HG02870 (cell line): Measurements from ENCODE around the gene PHACTR1.

Source experiments
- ATAC-seq: cut with Tn5 transposase; IDR thresholded peaks from one replicate; pipeline ENCODE4 v1.9.1; 2021; ENCODE audit warnings: mild to moderate bottlenecking, moderate library complexity; ENCODE audit not compliant: unreplicated experiment

The PHACTR1 gene

GRCh38 chr6:12800120-12800519, 83.6 kb downstream of the PHACTR1 start:
- no peak for ATAC-seq

DNA sequence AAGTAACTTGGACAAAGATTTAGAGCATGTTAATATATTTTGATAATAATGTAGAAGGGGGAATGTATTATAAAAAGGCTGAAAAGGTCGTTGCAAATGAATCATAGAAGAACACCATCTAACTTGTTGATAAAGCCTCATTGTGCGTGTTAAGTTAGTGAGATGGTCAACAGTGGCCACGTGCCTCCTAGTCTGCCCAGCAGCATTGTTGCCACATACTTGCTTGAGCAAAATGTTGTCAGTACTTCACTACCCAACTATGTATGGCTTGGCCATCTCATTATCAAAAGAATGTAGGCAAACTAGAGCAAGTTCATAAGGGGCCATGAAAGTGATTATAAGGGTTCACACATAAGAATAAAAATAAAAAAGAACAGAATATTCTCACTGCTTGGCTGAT, 84.6 kb downstream of the PHACTR1 start:
- no peak for ATAC-seq

DNA sequence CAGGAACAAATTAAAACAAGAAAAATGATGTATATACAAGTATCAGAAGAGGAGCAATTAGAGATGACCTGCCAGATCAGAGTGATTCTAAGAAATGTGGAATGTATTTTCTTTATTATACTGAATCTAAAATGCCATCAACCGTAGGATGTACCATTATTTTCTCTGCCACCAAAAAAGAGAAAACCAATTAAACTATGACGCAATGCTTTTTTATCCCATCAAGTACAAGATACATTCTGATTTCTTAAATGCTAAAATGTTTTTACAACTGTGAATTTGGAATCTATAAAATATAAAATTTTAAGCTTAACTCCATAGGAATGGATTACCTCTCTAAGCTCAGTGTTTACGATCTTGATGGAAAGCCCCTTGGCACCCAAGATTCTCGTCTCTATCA, 85.9 kb downstream of the PHACTR1 start:
- no peak for ATAC-seq

DNA sequence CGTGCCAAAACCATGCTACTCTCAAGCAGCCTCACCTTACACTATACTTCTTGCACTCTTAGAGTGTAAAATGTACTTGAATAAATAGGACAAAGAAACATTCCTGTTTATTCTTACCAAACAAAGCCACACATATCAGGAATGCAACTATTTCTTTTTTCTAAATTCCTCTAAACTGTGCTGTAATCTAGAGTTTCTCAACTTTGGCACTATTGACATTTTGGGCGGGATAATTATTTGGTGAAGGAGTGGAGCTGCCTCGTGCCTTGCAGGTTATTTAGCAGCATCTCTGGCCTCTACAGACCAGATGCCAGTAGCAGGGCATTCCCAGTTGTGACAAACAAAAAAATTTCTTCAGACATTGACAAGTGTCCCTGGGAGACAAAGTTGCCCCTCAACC, 86.9 kb downstream of the PHACTR1 start:
- no peak for ATAC-seq

- no peak for ATAC-seq
These were observed 88.5 kb downstream of the PHACTR1 start for GRCh38 chr6:12804952-12805645.

DNA sequence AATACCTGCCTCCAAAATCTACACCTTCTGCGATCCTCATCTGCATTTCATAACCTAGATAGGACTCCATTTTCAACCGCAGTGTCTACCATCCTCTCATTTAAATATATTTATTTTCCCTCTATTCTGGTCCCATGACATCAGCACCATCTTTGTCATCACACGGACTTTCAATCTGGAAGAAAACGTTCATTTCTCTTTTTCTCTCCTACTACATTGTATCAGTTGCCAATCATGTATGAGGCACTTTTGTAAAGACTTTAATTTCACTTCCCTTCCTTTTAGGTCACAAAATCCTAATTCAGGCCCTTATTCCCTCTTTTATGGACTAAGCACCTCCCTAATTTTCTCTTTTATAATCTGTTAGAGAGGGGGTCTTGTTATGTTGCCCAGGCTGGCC, 89.6 kb downstream of the PHACTR1 start:
- no peak for ATAC-seq

DNA sequence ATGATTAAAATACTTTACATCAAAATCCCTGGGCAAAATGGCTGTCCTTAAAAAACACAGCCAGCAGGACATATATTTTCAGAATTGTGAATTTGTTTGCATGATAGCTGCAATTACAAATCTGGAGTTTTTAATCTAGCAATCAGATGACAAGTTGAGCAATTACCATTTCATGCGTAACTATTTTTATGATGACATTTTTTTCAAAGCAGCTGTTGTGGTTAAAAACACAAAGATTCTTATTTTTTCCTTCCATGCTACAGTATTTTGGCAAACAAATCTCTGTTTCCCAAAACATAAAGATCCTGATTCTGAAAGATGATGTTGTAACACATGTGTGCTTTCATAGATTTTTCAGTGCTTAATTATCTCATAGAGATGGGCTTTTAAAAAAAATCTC, 90.2 kb downstream of the PHACTR1 start:
- no peak for ATAC-seq

DNA sequence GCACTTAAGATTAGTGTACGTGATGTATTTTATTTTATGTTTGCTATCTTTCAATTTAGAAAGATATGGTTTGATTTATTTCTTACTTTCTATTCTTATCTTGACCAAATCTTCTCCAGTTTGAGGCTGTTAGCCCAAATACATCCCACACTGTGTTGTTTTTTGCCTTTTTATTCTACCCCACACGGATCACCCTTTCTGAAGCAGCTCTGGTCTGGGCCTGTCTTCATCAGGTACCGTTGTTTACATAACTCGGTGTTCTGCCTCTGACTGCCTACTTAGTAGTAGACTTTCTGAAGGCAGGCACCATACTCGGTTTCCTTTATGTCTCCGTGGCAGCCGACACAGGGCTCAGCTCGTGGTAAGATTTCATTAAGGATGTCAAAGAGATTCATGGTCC, 95.0 kb downstream of the PHACTR1 start:
- no peak for ATAC-seq

GRCh38 chr6:12813321-12813720, 96.8 kb downstream of the PHACTR1 start:
- no peak for ATAC-seq

DNA sequence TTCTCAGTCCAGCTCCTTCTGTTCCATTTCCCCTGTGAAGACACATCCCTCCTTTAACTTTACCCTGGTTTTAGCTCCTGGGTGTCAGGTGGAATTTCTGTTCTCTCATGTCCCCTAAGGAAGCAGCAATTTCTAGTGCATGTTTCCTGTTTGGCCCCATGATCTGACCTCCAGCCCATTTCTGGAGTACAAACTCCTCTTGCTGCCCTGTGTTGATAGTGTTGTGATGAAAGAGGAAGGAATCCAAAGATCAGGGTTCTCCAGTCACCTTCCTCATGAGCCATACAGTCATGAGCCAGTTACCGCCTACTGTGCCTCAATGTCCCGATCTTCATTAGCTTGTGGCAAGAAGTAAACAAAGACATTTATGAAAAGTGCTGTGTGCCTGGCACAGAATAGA, 97.4 kb downstream of the PHACTR1 start:
- ATAC-seq, result no peak

GRCh38 chr6:12815089-12815488, 98.5 kb downstream of the PHACTR1 start:
- ATAC-seq, result no peak

GRCh38 chr6:12815884-12816600, 99.5 kb downstream of the PHACTR1 start:
- ATAC-seq, result no peak

DNA sequence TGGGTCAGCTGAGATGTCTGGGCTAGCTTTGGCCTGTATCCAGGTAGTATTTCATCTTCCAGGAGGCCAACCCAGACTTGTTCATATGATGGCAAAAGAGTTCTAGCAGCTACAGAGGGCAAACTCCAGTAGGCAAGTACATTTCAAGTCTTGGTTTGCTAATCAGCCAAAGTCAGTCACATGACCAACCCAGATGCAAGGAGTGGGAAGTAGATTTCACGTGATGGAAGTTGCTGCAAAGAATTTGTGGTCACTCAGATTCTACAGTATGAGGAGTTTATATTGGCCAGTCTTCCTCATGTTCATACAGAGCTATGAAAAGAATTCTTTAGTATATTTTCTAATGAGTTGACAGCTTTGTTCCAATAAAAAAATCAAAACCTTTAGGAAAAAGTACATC, 101.8 kb downstream of the PHACTR1 start:
- ATAC-seq, result no peak

DNA sequence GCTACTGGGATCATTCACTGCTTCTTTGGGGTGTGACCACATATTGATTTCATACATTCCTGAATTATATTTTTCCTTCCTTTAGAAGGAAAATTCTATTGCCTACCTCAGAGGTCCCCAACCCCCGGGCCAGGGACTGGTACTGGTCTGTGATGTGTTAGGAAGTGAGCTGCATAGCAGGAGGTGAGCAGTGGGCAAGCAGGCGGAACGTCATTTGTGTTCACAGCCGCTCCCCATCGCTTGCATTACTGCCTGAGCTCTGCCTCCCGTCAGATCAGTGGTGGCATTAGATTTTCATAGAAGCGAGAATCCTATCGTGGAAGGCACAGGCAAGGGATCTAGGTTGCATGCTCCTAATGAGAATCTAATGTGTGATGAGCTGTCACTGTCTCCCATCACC, 107.3 kb downstream of the PHACTR1 start:
- ATAC-seq, result no peak

GRCh38 chr6:12826584-12826983, 110.0 kb downstream of the PHACTR1 start:
- no peak for ATAC-seq

GRCh38 chr6:12827921-12828320, 111.4 kb downstream of the PHACTR1 start:
- no peak for ATAC-seq

- ATAC-seq, result no peak
These were observed 115.7 kb downstream of the PHACTR1 start for GRCh38 chr6:12832226-12832735.

GRCh38 chr6:12836009-12836408, 119.4 kb downstream of the PHACTR1 start:
- no peak for ATAC-seq

DNA sequence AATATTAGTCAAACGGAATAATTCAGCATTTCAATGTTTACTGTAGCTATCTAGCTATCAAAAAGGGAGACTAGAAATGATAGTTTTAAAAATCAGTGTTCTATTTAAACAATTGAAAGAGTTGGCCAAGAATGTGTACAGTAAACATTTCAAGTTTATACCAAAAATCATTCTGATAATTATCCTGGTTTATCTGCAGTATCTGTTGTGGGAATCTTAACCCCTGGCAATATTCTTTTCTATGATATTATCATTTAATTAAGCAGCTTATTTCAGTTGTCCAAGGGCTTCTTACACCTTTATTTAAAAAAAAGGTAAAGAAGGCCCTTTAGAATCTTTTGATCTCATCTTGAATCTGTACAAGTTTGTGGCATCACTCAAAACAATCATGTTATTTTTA, 125.1 kb downstream of the PHACTR1 start:
- ATAC-seq, result no peak

DNA sequence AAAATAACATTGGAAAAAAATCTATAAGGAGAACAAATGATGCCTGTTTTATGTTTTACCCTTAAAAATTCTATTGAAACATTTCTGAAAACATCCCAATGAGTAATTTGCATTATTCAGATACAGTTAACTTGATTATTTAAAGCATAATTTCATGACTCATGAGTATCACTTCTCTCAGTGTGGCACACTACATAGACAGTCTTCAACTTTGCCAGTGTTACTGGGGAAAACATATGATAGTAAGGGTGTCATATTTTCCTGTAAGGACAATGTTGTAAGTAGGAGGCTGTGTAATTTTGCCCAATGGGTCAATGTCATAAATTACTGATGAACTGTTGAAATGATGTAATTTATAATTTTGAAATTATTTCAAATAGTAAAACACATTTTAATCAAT, 125.5 kb downstream of the PHACTR1 start:
- ATAC-seq, result no peak

DNA sequence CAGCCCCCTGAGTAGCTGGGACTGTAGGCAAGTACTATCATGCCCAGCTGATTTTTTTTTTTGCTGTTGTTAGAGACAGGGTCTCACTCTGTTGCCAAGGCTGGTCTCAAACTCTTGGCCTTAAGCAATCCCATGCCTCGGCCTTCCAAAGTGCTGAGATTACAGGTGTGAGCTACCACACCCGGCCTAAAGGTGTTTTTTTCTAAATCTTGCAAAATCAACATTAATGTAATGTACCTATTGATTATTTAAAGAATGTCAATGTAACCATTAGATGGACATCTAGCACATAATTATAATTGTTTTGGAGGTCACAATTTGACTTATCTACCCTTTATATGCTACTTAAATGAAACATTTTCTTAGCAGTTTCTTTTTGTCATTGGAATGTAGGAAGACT, 126.1 kb downstream of the PHACTR1 start:
- ATAC-seq, result no peak
